ENCODE measurements around the gene ITGAL. TPM values are rescaled to one million over a fixed set of nuclear protein-coding genes. Genes with fewer than 3 reads are reported as not detected.

The ITGAL gene
- total and polyA plus RNA-seq, 3 donors from 2014 or later = 2.8 to 6.7 (median 5.0) TPM

DNA sequence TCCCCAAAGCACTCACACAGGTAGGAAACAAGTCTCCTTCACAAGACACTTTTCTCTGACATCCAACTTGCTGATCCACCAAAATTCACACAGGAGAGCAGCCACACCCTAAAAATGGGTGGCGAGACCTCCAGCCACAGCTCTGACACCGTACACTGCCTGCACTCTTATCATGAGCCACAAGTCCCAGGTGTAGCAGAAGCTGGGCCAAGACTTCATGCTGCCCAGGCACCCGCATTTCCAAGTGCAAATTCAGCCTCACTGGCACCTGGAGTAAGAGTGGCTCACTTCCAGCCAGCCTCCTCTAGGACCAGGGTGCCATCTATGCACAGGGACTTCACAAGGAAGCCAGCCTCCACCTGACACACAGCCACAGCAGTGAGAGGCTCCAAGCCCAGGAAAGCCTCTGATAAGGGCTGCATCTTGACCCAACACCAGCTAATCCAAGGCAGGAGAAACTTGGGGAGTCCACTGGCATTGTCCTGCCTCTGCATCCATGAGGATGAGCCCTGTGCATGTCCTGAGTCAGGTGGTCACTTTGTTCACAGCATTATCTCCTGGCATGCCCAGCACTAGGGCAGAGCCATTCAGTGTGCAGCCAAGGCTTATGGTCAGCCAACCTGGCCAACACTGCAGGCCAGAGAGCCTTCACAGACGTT lies 56.4 kb downstream of the ITGAL start:
- 67 to 78% methylated on average over 2 to 4 of the region's 4 CpGs for WGBS, 2 donors
- no peak for TF ChIP-seq POLR2A (IDR thresholded peaks at IDR 0.05)
- TF ChIP-seq, protein P1, sequence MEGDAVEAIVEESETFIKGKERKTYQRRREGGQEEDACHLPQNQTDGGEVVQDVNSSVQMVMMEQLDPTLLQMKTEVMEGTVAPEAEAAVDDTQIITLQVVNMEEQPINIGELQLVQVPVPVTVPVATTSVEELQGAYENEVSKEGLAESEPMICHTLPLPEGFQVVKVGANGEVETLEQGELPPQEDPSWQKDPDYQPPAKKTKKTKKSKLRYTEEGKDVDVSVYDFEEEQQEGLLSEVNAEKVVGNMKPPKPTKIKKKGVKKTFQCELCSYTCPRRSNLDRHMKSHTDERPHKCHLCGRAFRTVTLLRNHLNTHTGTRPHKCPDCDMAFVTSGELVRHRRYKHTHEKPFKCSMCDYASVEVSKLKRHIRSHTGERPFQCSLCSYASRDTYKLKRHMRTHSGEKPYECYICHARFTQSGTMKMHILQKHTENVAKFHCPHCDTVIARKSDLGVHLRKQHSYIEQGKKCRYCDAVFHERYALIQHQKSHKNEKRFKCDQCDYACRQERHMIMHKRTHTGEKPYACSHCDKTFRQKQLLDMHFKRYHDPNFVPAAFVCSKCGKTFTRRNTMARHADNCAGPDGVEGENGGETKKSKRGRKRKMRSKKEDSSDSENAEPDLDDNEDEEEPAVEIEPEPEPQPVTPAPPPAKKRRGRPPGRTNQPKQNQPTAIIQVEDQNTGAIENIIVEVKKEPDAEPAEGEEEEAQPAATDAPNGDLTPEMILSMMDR (IDR thresholded peaks at IDR 0.05) = no peak
- intact Hi-C loops (cut with DNase I; ENCODE audit: low total_unique reads) = no loop called here
- peaks cover 19% of the 10 kb centered on the region for H3K4me1 ChIP-seq
- H3K27ac ChIP-seq = no peak overlapping the region
- H3K9me3 ChIP-seq = no peaks in the 10 kb centered on the region
- no peak overlapping the region for H3K4me3 ChIP-seq
- DNase-seq = no peak
- no peaks in the 10 kb centered on the region for H3K27me3 ChIP-seq
- H3K36me3 ChIP-seq (ENCODE audit: low read depth, missing control alignments) = no peaks in the 10 kb centered on the region

DNA sequence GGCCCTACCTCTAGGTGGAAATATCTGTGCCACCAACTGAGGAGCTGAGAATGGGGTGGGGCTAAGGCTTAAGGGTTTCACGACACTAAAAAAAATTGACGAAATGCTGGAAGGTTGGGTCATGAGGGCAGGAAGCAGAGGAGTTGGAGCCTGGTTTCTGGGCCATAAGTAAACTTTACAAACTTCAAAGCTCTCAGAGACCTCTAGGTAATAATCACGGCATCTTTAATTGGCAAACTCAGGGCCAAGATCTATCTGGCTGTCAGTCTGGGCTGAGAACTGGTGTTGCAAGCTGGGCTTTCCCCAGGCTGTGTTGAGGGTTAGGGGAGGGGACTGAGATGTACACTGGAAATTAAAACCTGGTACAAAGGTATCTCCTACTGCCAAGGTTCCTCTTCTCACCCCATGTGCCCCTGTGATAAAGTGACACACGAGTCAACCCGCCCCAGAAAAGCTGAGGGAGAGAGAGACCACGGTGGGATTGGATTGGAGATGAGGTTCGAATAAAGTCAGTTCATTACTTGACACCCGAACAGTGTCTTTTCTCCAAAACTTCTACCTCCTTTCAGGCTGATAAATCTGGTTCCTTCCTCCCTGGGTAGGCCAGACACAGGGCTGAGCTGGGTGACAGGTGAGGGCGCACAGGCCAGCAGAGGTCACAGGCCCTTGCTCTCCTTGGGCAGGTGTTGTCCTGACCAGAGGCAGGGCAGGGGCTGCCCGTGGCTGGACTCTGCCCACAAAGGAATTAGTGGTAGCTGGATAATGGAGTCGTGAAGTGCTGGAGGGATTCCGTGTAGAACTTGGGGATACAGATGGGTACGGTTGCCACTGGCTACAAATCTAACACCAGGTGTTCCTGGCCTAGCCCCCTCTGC lies 57.9 kb downstream of the ITGAL start:
- no peak for DNase-seq
- no peak overlapping the region for H3K4me3 ChIP-seq
- no peaks in the 10 kb centered on the region for H3K9me3 ChIP-seq
- TF ChIP-seq, protein P1 (IDR thresholded peaks at IDR 0.05) = no peak
- TF ChIP-seq POLR2A (IDR thresholded peaks at IDR 0.05) = no peak
- 78 to 87% methylated on average over 9 to 13 of the region's 13 CpGs for WGBS, 2 donors
- no peaks in the 10 kb centered on the region for H3K27me3 ChIP-seq
- peaks cover 15% of the 10 kb centered on the region for H3K4me1 ChIP-seq
- no peak overlapping the region for H3K27ac ChIP-seq
- intact Hi-C loops (cut with DNase I; ENCODE audit: low total_unique reads) = no loop called here
- H3K36me3 ChIP-seq (ENCODE audit: low read depth, missing control alignments) = no peaks in the 10 kb centered on the region

DNA sequence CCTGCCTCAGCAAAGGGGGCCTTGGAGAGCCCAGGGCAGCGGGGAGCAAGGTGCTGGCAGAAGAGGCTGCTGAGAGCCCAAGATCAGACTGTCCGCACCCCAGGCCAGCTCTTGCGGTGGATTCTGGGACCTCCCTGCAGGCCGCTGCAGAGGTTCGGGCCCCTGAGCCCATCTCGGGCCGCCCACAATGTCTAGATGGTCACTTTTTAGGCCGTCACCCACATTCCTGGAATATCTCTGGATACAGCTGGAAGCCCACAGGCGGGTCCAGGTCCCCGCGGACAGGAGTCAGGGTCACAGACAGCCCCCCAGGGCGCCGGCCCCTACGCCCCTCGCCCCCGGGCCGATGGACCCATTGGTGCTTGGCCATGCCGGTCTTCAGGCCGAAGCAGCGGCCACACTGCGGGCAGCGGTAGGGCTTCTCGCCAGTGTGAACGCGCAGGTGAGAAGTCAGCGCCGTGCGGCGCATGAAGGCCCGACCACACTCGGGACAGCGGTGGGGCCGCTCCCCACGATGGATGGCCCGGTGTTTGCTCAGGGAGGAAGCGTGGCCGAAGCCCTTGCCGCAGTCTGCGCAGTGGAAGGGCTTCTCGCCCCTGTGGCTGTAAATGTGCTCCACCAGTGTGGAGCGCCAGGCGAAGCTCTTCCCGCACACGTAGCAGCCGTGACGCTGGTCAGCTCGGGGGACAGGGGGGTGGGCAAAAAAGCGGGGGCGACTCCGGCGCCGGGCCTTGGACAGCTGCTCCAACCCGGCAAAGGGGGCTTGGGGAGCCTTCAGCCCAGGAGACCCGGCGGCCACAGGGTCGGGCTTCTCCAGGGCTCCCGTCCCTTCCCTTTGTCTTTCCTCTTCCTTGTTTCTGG lies 60.0 kb downstream of the ITGAL start:
- Histone ChIP-seq H3K4me3 (no peak overlapping the region), H3K27ac (no peak overlapping the region), H3K27me3 (no peaks in the 10 kb centered on the region), H3K36me3 (ENCODE audit: low read depth, missing control alignments) (no peaks in the 10 kb centered on the region), H3K9me3 (no peaks in the 10 kb centered on the region), H3K4me1 (peaks cover 13% of the 10 kb centered on the region)
- intact Hi-C loops (cut with DNase I; ENCODE audit: low total_unique reads) = no loop called here
- TF ChIP-seq, protein P1 (IDR thresholded peaks at IDR 0.05) = no peak
- TF ChIP-seq POLR2A (IDR thresholded peaks at IDR 0.05) = no peak
- WGBS, 2 donors = 63 to 80% methylated on average over 27 to 54 of the region's 57 CpGs
- no peak for DNase-seq

DNA sequence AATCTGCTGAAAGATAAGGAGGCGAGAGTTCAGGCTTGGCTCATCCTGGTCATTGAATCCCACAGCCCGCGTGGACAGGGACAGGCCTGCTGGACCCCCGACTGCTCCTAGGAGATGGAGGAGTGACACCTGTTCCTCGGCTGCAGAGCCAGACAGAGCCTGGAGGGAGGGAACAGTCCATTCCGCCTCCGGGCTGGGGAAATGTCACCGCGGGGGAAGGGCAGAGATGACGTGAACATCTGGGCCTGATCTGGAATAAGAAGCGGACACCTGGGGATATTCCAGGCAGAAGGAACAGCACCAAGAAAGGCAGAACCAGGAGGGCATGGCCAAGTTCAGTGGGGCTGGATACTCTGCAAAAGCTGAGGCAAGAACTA lies 60.6 kb downstream of the ITGAL start:
- H3K4me1 ChIP-seq = peaks cover 8% of the 10 kb centered on the region
- H3K27me3 ChIP-seq = no peaks in the 10 kb centered on the region
- no peak for DNase-seq
- WGBS, 2 donors = 48 to 50% methylated on average over 11 of the region's 11 CpGs
- H3K9me3 ChIP-seq = no peaks in the 10 kb centered on the region
- TF ChIP-seq POLR2A (IDR thresholded peaks at IDR 0.05) = no peak
- TF ChIP-seq, protein P1 (IDR thresholded peaks at IDR 0.05) = no peak
- no peak overlapping the region for H3K27ac ChIP-seq
- H3K36me3 ChIP-seq (ENCODE audit: low read depth, missing control alignments) = no peaks in the 10 kb centered on the region
- no peak overlapping the region for H3K4me3 ChIP-seq
- intact Hi-C loops (cut with DNase I; ENCODE audit: low total_unique reads) = no loop called here

Data from testis (tissue), 3 donors.